Tibial artery (tissue), 4 donors: ENCODE results near the gene CORO2A.
A peak's percentile ranks its signal among the peaks of the same experiment; 100 is the strongest.
"Not testable (repeated sequence)": the region's sequence is repeated elsewhere in the genome, so short reads cannot be mapped to it uniquely, and the experiment has no call there.

Experiments
- DNase-seq, 2 donors: peaks; one replicate each; pipeline ENCODE4 v3.0.0-alpha.2; 2019
- H3K27ac ChIP-seq, 2 donors: fragments of 200-600 bp; sonication (generic) in 1 of 2; 1 replicate in 1 of 2; 2 replicates in 1 of 2; pipeline ENCODE4 v1.5.1; 2018 to 2019; ENCODE audit warnings: mild to moderate bottlenecking in 1 of 2
- H3K27me3 ChIP-seq, 2 donors: fragments of 200-600 bp; sonication (generic) in 1 of 2; one replicate each; pipeline versions ENCODE4 v1.5.1 to v1.6.0; 2016 to 2019
- H3K36me3 ChIP-seq, 3 donors: fragments of 200-600 bp; sonication (generic) in 2 of 3; one replicate each; pipeline ENCODE4 v1.5.1; 2016 to 2019; ENCODE audit warnings: mild to moderate bottlenecking in 2 of 3
- H3K4me1 ChIP-seq, 4 donors: fragments of 200-600 bp; sonication (generic) in 2 of 4; 1 replicate in 3 of 4; 2 replicates in 1 of 4; pipeline ENCODE4 v1.5.1; 2016 to 2019
- H3K4me3 ChIP-seq, 2 donors: fragments of 200-600 bp; sonication (generic) in 1 of 2; 1 replicate in 1 of 2; 2 replicates in 1 of 2; pipeline ENCODE4 v1.5.1; 2018 to 2019; ENCODE audit warnings: mild to moderate bottlenecking in 2 of 2
- H3K9me3 ChIP-seq, 3 donors: fragments of 200-600 bp; sonication (generic) in 1 of 3; one replicate each; pipeline ENCODE4 v1.5.1; 2016 to 2019
- intact Hi-C: fragments of 100-400 bp; cut with DNase I; formaldehyde crosslinking; loops from one replicate; pipeline ENCODE4 v1.15.0; 2023; ENCODE audit warnings: low total_unique reads
- TF ChIP-seq, protein P1 (sequence below), 2 experiments: fragments of 200-600 bp in 1 of 2; fragments of 450-650 bp in 1 of 2; IDR thresholded peaks; one replicate each; pipeline ENCODE4 v1.5.1; 2017 to 2019; ENCODE audit warnings: antibody characterized with exemption in 2 of 2, mild to moderate bottlenecking in 1 of 2, moderate library complexity in 1 of 2

The CORO2A gene

DNA sequence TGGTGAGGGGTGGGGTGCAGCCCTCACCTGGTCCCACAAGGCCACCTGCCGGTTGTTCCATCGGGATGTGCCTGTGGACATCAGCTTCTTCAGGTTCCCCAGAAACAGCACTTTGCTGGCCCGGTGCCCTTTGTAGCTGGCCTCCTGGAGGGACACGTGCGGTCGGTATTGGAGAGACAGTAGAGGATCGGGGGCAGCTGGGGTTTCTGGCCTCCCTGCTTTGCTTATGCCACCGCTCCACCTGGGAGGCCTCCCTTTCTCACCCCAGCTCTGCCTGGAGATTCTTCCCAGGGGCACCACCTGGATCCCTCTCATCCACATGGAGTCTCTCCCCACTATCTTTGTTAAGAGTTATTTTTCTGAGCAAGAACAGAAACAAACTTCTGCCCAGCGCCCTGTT, 60.3 kb downstream of the CORO2A start:
- intact Hi-C loops, result no loop called here
- peak in 1 of 2 donors; percentile 60 for DNase-seq
- Histone ChIP-seq H3K9me3 (no peaks in the 10 kb centered on the region), H3K27ac (no peak overlapping the region), H3K4me3 (no peak overlapping the region), H3K4me1 (peaks cover 0 to 3% (median 0%) of the 10 kb centered on the region in 4 donors), H3K27me3 (no peaks in the 10 kb centered on the region), H3K36me3 (no peaks in the 10 kb centered on the region)
- TF ChIP-seq, protein P1, sequence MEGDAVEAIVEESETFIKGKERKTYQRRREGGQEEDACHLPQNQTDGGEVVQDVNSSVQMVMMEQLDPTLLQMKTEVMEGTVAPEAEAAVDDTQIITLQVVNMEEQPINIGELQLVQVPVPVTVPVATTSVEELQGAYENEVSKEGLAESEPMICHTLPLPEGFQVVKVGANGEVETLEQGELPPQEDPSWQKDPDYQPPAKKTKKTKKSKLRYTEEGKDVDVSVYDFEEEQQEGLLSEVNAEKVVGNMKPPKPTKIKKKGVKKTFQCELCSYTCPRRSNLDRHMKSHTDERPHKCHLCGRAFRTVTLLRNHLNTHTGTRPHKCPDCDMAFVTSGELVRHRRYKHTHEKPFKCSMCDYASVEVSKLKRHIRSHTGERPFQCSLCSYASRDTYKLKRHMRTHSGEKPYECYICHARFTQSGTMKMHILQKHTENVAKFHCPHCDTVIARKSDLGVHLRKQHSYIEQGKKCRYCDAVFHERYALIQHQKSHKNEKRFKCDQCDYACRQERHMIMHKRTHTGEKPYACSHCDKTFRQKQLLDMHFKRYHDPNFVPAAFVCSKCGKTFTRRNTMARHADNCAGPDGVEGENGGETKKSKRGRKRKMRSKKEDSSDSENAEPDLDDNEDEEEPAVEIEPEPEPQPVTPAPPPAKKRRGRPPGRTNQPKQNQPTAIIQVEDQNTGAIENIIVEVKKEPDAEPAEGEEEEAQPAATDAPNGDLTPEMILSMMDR (IDR thresholded peaks at IDR 0.05), result no peak

DNA sequence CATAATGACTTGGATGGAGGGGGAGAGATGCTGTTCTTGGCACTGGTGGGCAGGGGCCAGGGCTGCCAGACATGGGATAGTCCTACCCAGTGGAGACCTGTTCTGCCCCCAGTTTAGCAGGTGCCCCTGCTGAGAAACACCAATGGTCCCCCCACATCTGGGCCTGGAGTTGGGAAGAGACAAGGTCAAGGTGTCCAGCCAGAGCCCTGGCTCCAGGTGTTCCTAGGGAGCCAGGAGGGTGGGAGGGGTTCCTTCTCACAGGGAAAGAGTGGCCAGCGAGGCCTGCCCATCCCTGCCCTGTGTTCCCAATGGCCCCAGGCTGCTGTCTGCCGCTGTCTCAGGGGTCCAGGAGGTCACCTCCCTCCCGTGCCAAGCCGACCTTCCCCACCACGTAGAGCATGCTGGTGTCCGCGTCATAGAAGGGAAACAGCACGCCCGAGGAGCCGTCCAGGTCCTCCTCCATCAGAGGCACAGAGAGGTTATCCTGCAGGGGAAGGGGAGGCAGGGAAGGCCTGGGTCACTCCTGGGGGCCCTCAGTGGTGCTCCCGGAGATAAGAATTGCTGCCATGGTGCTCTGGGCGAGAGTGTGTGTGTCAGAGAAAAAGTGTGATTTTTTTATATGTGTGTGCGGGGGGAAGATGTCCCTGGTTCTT, 61.7 kb downstream of the CORO2A start:
- Histone ChIP-seq H3K4me1 (peaks cover 0 to 3% (median 0%) of the 10 kb centered on the region in 4 donors), H3K36me3 (peaks cover 0 to 5% (median 0%) of the 10 kb centered on the region in 3 donors), H3K27me3 (no peaks in the 10 kb centered on the region), H3K9me3 (no peaks in the 10 kb centered on the region), H3K27ac (no peak overlapping the region), H3K4me3 (no peak overlapping the region)
- intact Hi-C loops, result no loop called here
- TF ChIP-seq, protein P1 (IDR thresholded peaks at IDR 0.05), result no peak
- DNase-seq, result peak in 1 of 2 donors; percentile 61

DNA sequence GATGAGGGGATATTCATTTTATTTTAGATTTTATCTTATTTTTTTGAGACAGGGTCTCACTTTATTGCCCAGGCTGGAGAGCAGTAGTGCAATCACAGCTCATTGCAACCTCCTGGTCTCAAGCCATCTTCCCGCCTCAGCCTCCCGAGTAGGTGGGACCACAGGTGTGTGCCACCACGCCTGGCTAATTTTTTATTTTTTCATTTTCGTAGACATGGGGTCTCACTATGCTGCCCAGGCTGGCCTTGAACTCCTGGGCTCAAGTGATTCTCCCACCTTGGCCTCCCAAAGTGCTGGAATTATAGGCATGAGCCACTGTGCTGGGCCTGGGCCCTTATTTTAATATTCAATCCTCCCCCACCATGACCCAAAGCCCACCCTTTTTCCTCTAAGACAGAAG, 62.4 kb downstream of the CORO2A start:
- intact Hi-C loops, H3K4me3 ChIP-seq, H3K27me3 ChIP-seq, H3K4me1 ChIP-seq, H3K27ac ChIP-seq, H3K36me3 ChIP-seq, DNase-seq, H3K9me3 ChIP-seq: not testable (repeated sequence)

DNA sequence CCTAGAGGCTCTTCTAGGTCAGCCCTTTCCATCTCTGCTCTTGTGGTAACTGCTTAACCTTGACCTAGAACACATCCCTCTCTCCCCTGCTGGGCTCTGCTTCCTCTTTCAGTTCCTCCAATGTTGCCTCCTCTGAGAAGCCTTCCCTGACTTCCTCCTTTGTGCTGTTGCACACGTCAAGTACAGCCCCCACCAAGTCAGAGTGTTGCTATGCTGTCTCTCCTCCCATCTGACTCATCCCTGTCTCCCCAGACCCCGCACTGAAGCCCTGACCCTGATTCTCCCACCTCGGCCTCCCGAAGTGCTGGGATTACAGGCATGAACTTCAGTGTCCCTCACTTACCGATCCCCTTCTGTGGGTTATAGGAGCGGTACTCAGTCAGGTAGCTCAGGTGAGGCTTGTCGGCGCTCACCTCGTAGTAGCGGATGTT, 63.0 kb downstream of the CORO2A start:
- Histone ChIP-seq H3K36me3 (peaks cover 0 to 5% (median 0%) of the 10 kb centered on the region in 3 donors), H3K27ac (no peak overlapping the region), H3K4me3 (no peak overlapping the region), H3K4me1 (no peaks in the 10 kb centered on the region), H3K27me3 (no peaks in the 10 kb centered on the region), H3K9me3 (no peaks in the 10 kb centered on the region)
- TF ChIP-seq, protein P1 (IDR thresholded peaks at IDR 0.05), result no peak
- DNase-seq, result peak in 1 of 2 donors; percentile 33
- intact Hi-C loops, result no loop called here

DNA sequence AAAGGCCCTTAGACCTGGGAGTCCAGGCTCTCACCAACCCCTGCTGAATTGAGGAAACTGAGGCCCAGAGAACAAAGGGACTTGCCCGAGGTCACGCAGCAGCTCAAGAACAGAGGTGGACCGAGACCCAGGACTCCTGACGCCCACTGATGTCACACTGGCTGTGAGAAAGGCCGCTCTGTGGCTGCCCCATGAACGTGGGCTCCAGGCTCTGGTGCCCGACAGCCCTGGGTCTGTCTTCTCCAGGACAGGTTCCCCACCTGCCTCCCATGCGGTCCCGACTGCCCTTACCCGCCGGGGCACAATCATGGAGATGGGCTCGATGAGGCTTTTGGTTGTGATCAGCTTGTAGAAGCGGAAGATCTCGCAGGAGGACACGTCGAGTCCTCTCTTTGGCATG, 64.1 kb downstream of the CORO2A start:
- peaks cover 0 to 5% (median 0%) of the 10 kb centered on the region in 3 donors for H3K36me3 ChIP-seq
- intact Hi-C loops, result no loop called here
- H3K4me3 ChIP-seq, result no peak overlapping the region
- DNase-seq, result no peak
- TF ChIP-seq, protein P1 (IDR thresholded peaks at IDR 0.05), result no peak
- no peak overlapping the region for H3K27ac ChIP-seq
- no peaks in the 10 kb centered on the region for H3K4me1 ChIP-seq
- H3K27me3 ChIP-seq, result no peaks in the 10 kb centered on the region
- no peaks in the 10 kb centered on the region for H3K9me3 ChIP-seq

DNA sequence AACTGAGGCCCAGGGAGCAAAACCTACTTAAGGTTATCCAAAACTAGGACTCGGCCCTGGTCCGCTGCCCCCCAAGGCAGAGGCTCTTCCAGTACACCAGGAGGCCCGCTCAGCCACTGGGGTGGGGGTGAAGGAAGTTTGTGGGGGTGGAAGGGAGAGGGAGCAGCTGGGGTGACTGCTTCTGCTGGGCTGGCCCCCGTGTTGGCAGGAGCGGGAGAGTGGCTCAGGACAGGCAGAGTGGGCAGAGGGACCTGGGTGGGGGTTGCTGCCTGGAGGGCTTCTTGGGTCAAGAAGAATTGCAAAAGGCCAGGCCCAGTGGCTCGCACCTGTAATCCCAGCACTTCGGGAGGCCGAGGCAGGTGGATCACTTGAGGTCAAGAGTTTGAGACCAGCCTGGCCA, 65.2 kb downstream of the CORO2A start:
- TF ChIP-seq, protein P1 (IDR thresholded peaks at IDR 0.05), result no peak
- no peak for DNase-seq
- H3K27me3 ChIP-seq, result no peaks in the 10 kb centered on the region
- no peaks in the 10 kb centered on the region for H3K9me3 ChIP-seq
- intact Hi-C loops, result no loop called here
- H3K4me1 ChIP-seq, result no peaks in the 10 kb centered on the region
- no peak overlapping the region for H3K27ac ChIP-seq
- no peak overlapping the region for H3K4me3 ChIP-seq
- peaks cover 0 to 5% (median 0%) of the 10 kb centered on the region in 3 donors for H3K36me3 ChIP-seq
